RWPE2 (cell line): ENCODE measurements around the gene SORCS2.

Experiments used
- ATAC-seq: fragments of 200-7000 bp; cut with Tn5 transposase; 3 replicates; pipeline ENCODE4 v1.9.1; 2021; ENCODE audit warnings: low read depth
- DNase-seq: peaks from one replicate; pipeline ENCODE4 v3.0.0-alpha.2; 2020; ENCODE audit warnings: low spot score
- H3K27ac ChIP-seq: fragments of 450-650 bp; 2 replicates; pipeline ENCODE4 v1.5.1; 2017; ENCODE audit warnings: mild to moderate bottlenecking; ENCODE audit not compliant: poor library complexity, severe bottlenecking
- H3K27me3 ChIP-seq: fragments of 250-450 bp; sonication (Bioruptor Pico); 2 replicates; pipeline ENCODE4 v1.5.1; 2021; ENCODE audit warnings: mild to moderate bottlenecking, moderate library complexity; ENCODE audit not compliant: insufficient read depth, poor library complexity, severe bottlenecking
- H3K36me3 ChIP-seq: fragments of 250-450 bp; sonication (Bioruptor Pico); 2 replicates; pipeline ENCODE4 v1.5.1; 2020; ENCODE audit warnings: low read depth, mild to moderate bottlenecking, moderate library complexity
- H3K4me1 ChIP-seq: fragments of 250-450 bp; sonication (Bioruptor Pico); 2 replicates; pipeline ENCODE4 v1.5.1; 2021; ENCODE audit warnings: mild to moderate bottlenecking, moderate library complexity; ENCODE audit not compliant: insufficient read depth, poor library complexity, severe bottlenecking
- H3K4me3 ChIP-seq: fragments of 250-450 bp; sonication (Bioruptor Pico); 2 replicates; pipeline ENCODE4 v1.5.1; 2021; ENCODE audit warnings: mild to moderate bottlenecking, moderate library complexity; ENCODE audit not compliant: severe bottlenecking
- H3K9me3 ChIP-seq: fragments of 250-450 bp; sonication (Bioruptor Pico); 2 replicates; pipeline ENCODE4 v1.5.1; 2021; ENCODE audit warnings: mild to moderate bottlenecking, moderate library complexity; ENCODE audit not compliant: severe bottlenecking
- TF ChIP-seq, protein P1 (sequence below): fragments of 450-650 bp; IDR thresholded peaks from one replicate; pipeline ENCODE4 v1.5.1; 2017; ENCODE audit warnings: mild to moderate bottlenecking, moderate library complexity; ENCODE audit not compliant: poor library complexity, severe bottlenecking

Gene SORCS2

GRCh38 chr4:7170012-7170411 is 22.3 kb upstream of the SORCS2 start:
- DNase-seq = peak; percentile 6
- Histone ChIP-seq H3K36me3 (no peaks in the 10 kb centered on the region), H3K27me3 (no peaks in the 10 kb centered on the region), H3K4me1 (no peaks in the 10 kb centered on the region), H3K4me3 (no peak overlapping the region), H3K9me3 (no peaks in the 10 kb centered on the region), H3K27ac (no peak overlapping the region)
- no peak for ATAC-seq
- TF ChIP-seq, protein P1, sequence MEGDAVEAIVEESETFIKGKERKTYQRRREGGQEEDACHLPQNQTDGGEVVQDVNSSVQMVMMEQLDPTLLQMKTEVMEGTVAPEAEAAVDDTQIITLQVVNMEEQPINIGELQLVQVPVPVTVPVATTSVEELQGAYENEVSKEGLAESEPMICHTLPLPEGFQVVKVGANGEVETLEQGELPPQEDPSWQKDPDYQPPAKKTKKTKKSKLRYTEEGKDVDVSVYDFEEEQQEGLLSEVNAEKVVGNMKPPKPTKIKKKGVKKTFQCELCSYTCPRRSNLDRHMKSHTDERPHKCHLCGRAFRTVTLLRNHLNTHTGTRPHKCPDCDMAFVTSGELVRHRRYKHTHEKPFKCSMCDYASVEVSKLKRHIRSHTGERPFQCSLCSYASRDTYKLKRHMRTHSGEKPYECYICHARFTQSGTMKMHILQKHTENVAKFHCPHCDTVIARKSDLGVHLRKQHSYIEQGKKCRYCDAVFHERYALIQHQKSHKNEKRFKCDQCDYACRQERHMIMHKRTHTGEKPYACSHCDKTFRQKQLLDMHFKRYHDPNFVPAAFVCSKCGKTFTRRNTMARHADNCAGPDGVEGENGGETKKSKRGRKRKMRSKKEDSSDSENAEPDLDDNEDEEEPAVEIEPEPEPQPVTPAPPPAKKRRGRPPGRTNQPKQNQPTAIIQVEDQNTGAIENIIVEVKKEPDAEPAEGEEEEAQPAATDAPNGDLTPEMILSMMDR = no peak

DNA sequence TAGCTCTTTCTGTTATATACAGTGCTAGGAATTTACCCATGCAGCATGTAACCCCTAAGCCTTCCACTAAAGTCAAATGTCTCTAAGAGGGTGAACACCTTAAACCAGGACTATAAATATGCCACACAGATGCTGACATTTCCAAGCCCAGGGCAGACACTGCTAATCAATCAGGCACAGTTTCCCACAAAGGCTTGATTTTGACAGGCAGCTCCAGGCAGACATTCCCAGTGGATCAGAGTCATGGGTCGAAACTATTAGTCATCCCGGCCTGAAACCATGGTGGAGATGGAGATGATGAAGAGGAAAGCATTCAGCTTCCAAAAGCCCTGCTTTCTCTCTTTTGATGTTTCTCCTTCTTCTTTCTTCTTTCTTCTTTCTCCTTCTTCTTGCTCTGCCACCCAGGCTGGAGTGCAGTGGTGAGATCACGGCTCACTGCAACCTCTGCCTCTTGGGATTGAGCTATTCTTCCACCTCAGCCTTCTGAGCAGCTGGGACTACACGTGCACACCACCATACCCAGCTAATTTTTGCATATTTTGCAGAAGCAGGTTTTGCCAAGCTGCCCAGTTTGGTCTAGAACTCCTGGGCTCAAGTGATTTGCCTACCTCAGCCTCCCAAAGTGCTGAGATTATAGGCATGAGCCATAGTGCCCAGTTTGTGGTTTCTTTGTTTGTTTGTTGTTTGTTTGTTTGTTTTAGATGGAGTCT is 21.0 kb upstream of the SORCS2 start:
- H3K27ac ChIP-seq = no peak overlapping the region
- TF ChIP-seq, protein P1 = no peak
- no peaks in the 10 kb centered on the region for H3K4me1 ChIP-seq
- ATAC-seq (no peak; the same call in 2 of the 3 replicates), DNase-seq (peak; percentile 14)
- no peaks in the 10 kb centered on the region for H3K36me3 ChIP-seq
- H3K9me3 ChIP-seq = no peaks in the 10 kb centered on the region
- no peaks in the 10 kb centered on the region for H3K27me3 ChIP-seq
- H3K4me3 ChIP-seq = no peak overlapping the region

DNA sequence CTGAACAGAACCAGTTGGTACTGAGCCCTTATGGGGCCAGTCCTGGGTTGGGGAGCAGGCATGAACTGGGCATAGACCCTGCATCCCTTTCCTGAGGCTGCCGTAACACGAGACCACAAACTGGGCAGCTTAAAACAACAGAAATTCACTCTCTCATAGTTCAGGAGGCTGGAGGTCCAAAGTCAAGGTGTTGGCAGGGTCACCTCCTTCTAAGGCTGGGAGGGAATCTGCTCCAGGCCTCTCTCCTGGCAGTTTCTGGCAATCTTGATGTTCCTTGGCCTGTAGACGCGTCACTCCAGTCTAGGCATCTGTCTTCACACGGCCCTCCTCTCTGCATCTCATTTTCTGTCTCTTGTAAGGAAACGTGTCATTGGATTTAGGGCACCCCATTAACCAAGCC is 19.8 kb upstream of the SORCS2 start:
- TF ChIP-seq, protein P1 = no peak
- ATAC-seq = no peak
- Histone ChIP-seq H3K27ac (no peak overlapping the region), H3K4me1 (no peaks in the 10 kb centered on the region), H3K4me3 (no peak overlapping the region), H3K36me3 (no peaks in the 10 kb centered on the region), H3K27me3 (no peaks in the 10 kb centered on the region), H3K9me3 (no peaks in the 10 kb centered on the region)
- DNase-seq = no peak

- Histone ChIP-seq H3K4me1 (no peaks in the 10 kb centered on the region), H3K27ac (no peak overlapping the region), H3K9me3 (no peaks in the 10 kb centered on the region), H3K36me3 (no peaks in the 10 kb centered on the region), H3K4me3 (no peak overlapping the region), H3K27me3 (no peaks in the 10 kb centered on the region)
- ATAC-seq (no peak), DNase-seq (peak; percentile 47)
- TF ChIP-seq, protein P1 = no peak
Observed at GRCh38 chr4:7172946-7173345, 19.4 kb upstream of the SORCS2 start.

DNA sequence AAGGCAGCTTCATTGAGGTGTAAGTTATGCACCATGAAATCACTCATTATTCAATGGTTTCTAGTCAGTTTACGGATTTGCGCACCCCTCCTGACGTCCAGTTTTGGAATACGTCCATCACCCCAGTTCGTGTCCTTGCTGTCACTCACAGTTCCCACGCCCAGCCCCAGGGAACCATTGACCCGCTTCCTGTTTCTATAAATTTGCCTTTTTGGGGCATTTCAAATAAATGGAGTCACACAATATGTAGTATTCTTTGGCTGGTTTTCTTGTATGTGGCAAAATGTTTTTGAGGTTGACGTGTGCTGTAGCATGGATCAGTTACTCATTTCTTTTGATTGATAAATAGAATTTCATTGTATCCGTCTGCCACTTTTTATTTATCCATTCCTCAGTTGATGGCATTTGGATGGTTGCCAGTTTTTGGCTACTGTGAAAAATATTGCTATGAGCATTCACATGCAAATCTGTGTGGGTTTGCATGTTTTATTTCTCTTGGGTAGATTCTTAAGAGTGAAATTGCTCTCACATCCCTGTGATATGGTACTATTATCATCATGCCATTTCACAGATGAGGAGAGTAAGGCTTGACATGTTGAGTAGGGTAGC is 18.4 kb upstream of the SORCS2 start:
- Histone ChIP-seq H3K9me3 (peaks cover under 1% of the 10 kb centered on the region), H3K27ac (no peak overlapping the region), H3K36me3 (no peaks in the 10 kb centered on the region), H3K4me1 (no peaks in the 10 kb centered on the region), H3K4me3 (no peak overlapping the region), H3K27me3 (no peaks in the 10 kb centered on the region)
- ATAC-seq = no peak
- TF ChIP-seq, protein P1 = no peak
- DNase-seq = peak; percentile 17
